IMR-90 (cell line): ENCODE data around the gene ABR. TPM values are rescaled to one million over a fixed set of nuclear protein-coding genes. Genes with fewer than 3 reads are reported as not detected.

Source experiments
- ATAC-seq: fragments of 200-7000 bp; cut with Tn5 transposase; 2 replicates; pipeline ENCODE4 v1.9.1; 2020; ENCODE audit warnings: low read depth, mild to moderate bottlenecking, moderate library complexity
- BruUV-seq: library from RNA; stranded (reverse); fragments of 400-500 nt; replicated peaks from 2 replicates; lab custom pipeline; 2021; lab: Mats Ljungman, UMichigan
- CTCF ChIA-PET: fragments of 300-600 bp; formaldehyde crosslinking; extraction: SDS; loops from one replicate; lab custom pipeline; 2021; ENCODE audit warnings: antibody characterized with exemption; lab: Yijun Ruan, JAX
- POLR2A ChIA-PET: fragments of 300-600 bp; sonication (Branson Sonifier 250); formaldehyde crosslinking; loops from one replicate; lab custom pipeline; 2022; ENCODE audit warnings: antibody characterized with exemption; ENCODE audit not compliant: unreplicated experiment; lab: Charles Lee
- DNase-seq: peaks from one replicate; pipeline ENCODE4 v3.0.0; 2013
- H2AFZ ChIP-seq: replicated peaks from 2 replicates; pipeline ENCODE3; 2013; ENCODE audit warnings: low read length, mild to moderate bottlenecking; ENCODE audit not compliant: poor library complexity
- H2AK5ac ChIP-seq: 2 replicates; pipeline ENCODE4 v1.6.1; 2013; ENCODE audit warnings: low read depth, low read length, inconsistent platforms
- H2AK9ac ChIP-seq: replicated peaks from 2 replicates; pipeline ENCODE3; 2013; ENCODE audit warnings: mild to moderate bottlenecking, low read depth, low read length, moderate library complexity; ENCODE audit not compliant: poor library complexity
- H2BK120ac ChIP-seq: 2 replicates; pipeline ENCODE4 v1.6.1; 2013; ENCODE audit warnings: low read depth, low read length, inconsistent platforms
- H2BK15ac ChIP-seq: 3 replicates; pipeline ENCODE4 v1.6.1; 2013; ENCODE audit warnings: low read depth, low read length, inconsistent platforms
- H2BK20ac ChIP-seq: 2 replicates; pipeline ENCODE4 v1.6.1; 2013; ENCODE audit warnings: low read depth, mild to moderate bottlenecking, inconsistent platforms, low read length, moderate library complexity
- H2BK5ac ChIP-seq: 2 replicates; pipeline ENCODE4 v1.6.1; 2013; ENCODE audit warnings: mild to moderate bottlenecking, low read depth, low read length, inconsistent platforms; ENCODE audit not compliant: poor library complexity, severe bottlenecking
- H3K14ac ChIP-seq: replicated peaks from 2 replicates; pipeline ENCODE4 v1.6.1; 2013; ENCODE audit warnings: low read depth, low read length, inconsistent platforms
- H3K18ac ChIP-seq: 2 replicates; pipeline ENCODE4 v1.6.1; 2013; ENCODE audit warnings: low read depth, low read length, control low read depth
- H3K23ac ChIP-seq: 2 replicates; pipeline ENCODE4 v1.6.1; 2013; ENCODE audit warnings: low read depth, low read length, inconsistent platforms
- H3K27ac ChIP-seq: 2 replicates; pipeline ENCODE4 v1.5.1; 2013; ENCODE audit warnings: mild to moderate bottlenecking, control low read depth, low read length; ENCODE audit not compliant: insufficient read depth
- H3K27me3 ChIP-seq: 2 replicates; pipeline ENCODE4 v1.6.1; 2013; ENCODE audit warnings: low read length; ENCODE audit not compliant: control insufficient read depth, insufficient read depth
- H3K36me3 ChIP-seq: 2 replicates; pipeline ENCODE4 v1.6.1; 2013; ENCODE audit warnings: low read length, mixed read lengths; ENCODE audit not compliant: control insufficient read depth, insufficient read depth
- H3K4ac ChIP-seq: 2 replicates; pipeline ENCODE4 v1.6.1; 2013; ENCODE audit warnings: low read depth, low read length, inconsistent platforms
- H3K4me1 ChIP-seq: 2 replicates; pipeline ENCODE4 v1.6.1; 2013; ENCODE audit warnings: low read length, mixed read lengths; ENCODE audit not compliant: control insufficient read depth, insufficient read depth
- H3K4me2 ChIP-seq: 2 replicates; pipeline ENCODE4 v1.6.1; 2013; ENCODE audit warnings: low read depth, mild to moderate bottlenecking, control low read depth, low read length, moderate library complexity
- H3K4me3 ChIP-seq: 2 replicates; pipeline ENCODE4 v1.5.1; 2013; ENCODE audit warnings: low read depth, mild to moderate bottlenecking, control low read depth, low read length, moderate library complexity; ENCODE audit not compliant: insufficient read depth
- H3K56ac ChIP-seq: 2 replicates; pipeline ENCODE4 v1.6.1; 2013; ENCODE audit warnings: low read length, inconsistent platforms; ENCODE audit not compliant: insufficient read depth; ENCODE audit errors: extremely low read depth
- H3K79me1 ChIP-seq, 2 experiments: 2 replicates each; pipeline ENCODE4 v1.6.1; 2013; ENCODE audit warnings: low read length in 2 of 2, inconsistent platforms in 1 of 2, low read depth in 1 of 2
- H3K9ac ChIP-seq: 2 replicates; pipeline ENCODE4 v1.6.1; 2013; ENCODE audit warnings: low read depth, low read length, control low read depth
- H3K9me1 ChIP-seq: 2 replicates; pipeline ENCODE4 v1.6.1; 2013; ENCODE audit warnings: low read length, inconsistent platforms; ENCODE audit not compliant: insufficient read depth
- H3K9me3 ChIP-seq: 2 replicates; pipeline ENCODE4 v1.6.1; 2013; ENCODE audit warnings: low read length; ENCODE audit not compliant: control insufficient read depth, insufficient read depth
- H4K20me1 ChIP-seq: 2 replicates; pipeline ENCODE4 v1.6.1; 2013; ENCODE audit warnings: low read length, inconsistent platforms; ENCODE audit not compliant: insufficient read depth
- H4K5ac ChIP-seq: 2 replicates; pipeline ENCODE4 v1.6.1; 2013; ENCODE audit warnings: mild to moderate bottlenecking, low read depth, low read length, control low read depth
- H4K8ac ChIP-seq, 2 experiments: 2 replicates each; pipeline ENCODE4 v1.6.1; 2013; ENCODE audit warnings: low read depth in 2 of 2, low read length in 2 of 2, control low read depth in 1 of 2, inconsistent platforms in 1 of 2
- H4K91ac ChIP-seq: 2 replicates; pipeline ENCODE4 v1.6.1; 2013; ENCODE audit warnings: low read depth, low read length, inconsistent platforms; ENCODE audit not compliant: insufficient read depth
- BHLHE40 ChIP-seq: fragments of 150-350 bp; IDR thresholded peaks from 2 replicates; pipeline ENCODE4 v1.6.1; 2016; ENCODE audit warnings: mild to moderate bottlenecking, low read depth, low read length
- CEBPB ChIP-seq: IDR thresholded peaks from 2 replicates; pipeline ENCODE4 v1.6.1; 2012; ENCODE audit warnings: low read depth, low read length, improper control_type of control experiment
- CHD1 ChIP-seq: IDR thresholded peaks from 2 replicates; pipeline ENCODE4 v1.6.1; 2012; ENCODE audit warnings: low read depth, low read length, improper control_type of control experiment
- CTCF ChIP-seq: conservative IDR thresholded peaks from 2 replicates; pipeline ENCODE4 v1.5.1; 2012; ENCODE audit warnings: mild to moderate bottlenecking, low read depth, low read length, improper control_type of control experiment
- FOS ChIP-seq: fragments of 150-350 bp; IDR thresholded peaks from 2 replicates; pipeline ENCODE4 v1.6.1; 2016; ENCODE audit warnings: low read depth, low read length
- MAFK ChIP-seq: IDR thresholded peaks from 2 replicates; pipeline ENCODE4 v1.6.1; 2012; ENCODE audit warnings: low read depth, low read length, improper control_type of control experiment
- MAZ ChIP-seq: IDR thresholded peaks from 2 replicates; pipeline ENCODE4 v1.6.1; 2012; ENCODE audit warnings: low read depth, mild to moderate bottlenecking, low read length, improper control_type of control experiment, moderate library complexity, borderline replicate concordance
- MXI1 ChIP-seq: IDR thresholded peaks from 2 replicates; pipeline ENCODE4 v1.6.1; 2012; ENCODE audit warnings: low read depth, mild to moderate bottlenecking, low read length, moderate library complexity, borderline replicate concordance
- NFE2L2 ChIP-seq: fragments of 150-350 bp; IDR thresholded peaks from 2 replicates; pipeline ENCODE4 v1.6.1; 2016; ENCODE audit warnings: low read depth, mild to moderate bottlenecking, low read length
- POLR2A ChIP-seq: IDR thresholded peaks from 2 replicates; pipeline ENCODE4 v1.6.1; 2012; ENCODE audit warnings: mild to moderate bottlenecking, low read depth, low read length
- RAD21 ChIP-seq: IDR thresholded peaks from 2 replicates; pipeline ENCODE4 v1.6.1; 2012; ENCODE audit warnings: low read length, improper control_type of control experiment
- RCOR1 ChIP-seq: IDR thresholded peaks from 2 replicates; pipeline ENCODE4 v1.6.1; 2012; ENCODE audit warnings: mild to moderate bottlenecking, low read length, improper control_type of control experiment; ENCODE audit not compliant: insufficient replicate concordance
- RFX5 ChIP-seq: IDR thresholded peaks from 2 replicates; pipeline ENCODE4 v1.8.0; 2012; ENCODE audit warnings: low read depth, mild to moderate bottlenecking, low read length, moderate library complexity
- SMC3 ChIP-seq: fragments of 150-350 bp; IDR thresholded peaks from 2 replicates; pipeline ENCODE4 v1.6.1; 2016; ENCODE audit warnings: low read depth, mild to moderate bottlenecking, antibody characterized with exemption, low read length, moderate library complexity
- WGBS, 2 experiments: methylation state at CpG; one replicate each; pipeline versions ENCODE4 v1.1.5 to v1.1.7; 2013; ENCODE audit warnings: missing lambda C conversion rate in 2 of 2; ENCODE audit not compliant: insufficient read length in 1 of 2; ENCODE audit errors: extremely low coverage in 2 of 2; 5-methylcytosine and 5-hydroxymethylcytosine counted together
- dilution Hi-C: fragments of 300-500 bp; cut with HindIII; formaldehyde crosslinking; loops from one replicate; pipeline ENCODE4 v1.14.3; 2018; ENCODE audit warnings: low sequenced_read_pairs; ENCODE audit not compliant: unreplicated experiment
- in situ Hi-C: fragments of 300-500 bp; cut with MboI; formaldehyde crosslinking; loops from 3 replicates; pipeline ENCODE4 v1.14.3; 2019; ENCODE audit warnings: low sequenced_read_pairs, inconsistent platforms, mixed read lengths
- intact Hi-C: fragments of 100-400 bp; cut with micrococcal nuclease; formaldehyde crosslinking; loops from 2 replicates; pipeline ENCODE4 v1.10.0; 2022
- polyA plus RNA-seq, 3 experiments: library from polyadenylated mRNA; depleted of rRNA; stranded (reverse); fragments of >200 nt; gene quantifications; 2 replicates each; pipeline ENCODE4 v1.2.3, GENCODE V29; 2012; ENCODE audit warnings: low replicate concordance in 1 of 3
- total RNA-seq: library from RNA; depleted of rRNA; stranded (reverse); fragments of >200 nt; gene quantifications from 2 replicates; pipeline ENCODE4 v1.2.3, GENCODE V29; 2012
- TF ChIP-seq, protein P1 (sequence below): fragments of 150-350 bp; IDR thresholded peaks from 2 replicates; pipeline ENCODE4 v1.6.1; 2016; ENCODE audit warnings: low read depth, mild to moderate bottlenecking, low read length, moderate library complexity, borderline replicate concordance
- TF ChIP-seq, protein P2 (sequence below): fragments of 150-350 bp; IDR thresholded peaks from 2 replicates; pipeline ENCODE4 v1.6.1; 2017; ENCODE audit warnings: mild to moderate bottlenecking, antibody characterized with exemption, low read length, low read depth

The ABR gene
- total and polyA plus RNA-seq, 2 of the 4 experiments (the other 2 are of a cell fraction): 28.3 to 79.7 TPM

- H3K14ac ChIP-seq: no peak overlapping the region
- H3K23ac ChIP-seq: 0 out of 2 replicates have a peak overlapping the region, but pooled peaks have one; percentile 6
- H3K18ac ChIP-seq: no peak overlapping the region
- ATAC-seq: no peak
- H2BK15ac ChIP-seq: no peak overlapping the region
- no peak overlapping the region for H3K4ac ChIP-seq
- no peak for TF ChIP-seq NFE2L2
- no peak for TF ChIP-seq RCOR1
- TF ChIP-seq MAFK: no peak
- TF ChIP-seq FOS: no peak
- TF ChIP-seq POLR2A: no peak
- TF ChIP-seq RAD21: no peak
- TF ChIP-seq BHLHE40: no peak
- TF ChIP-seq CHD1: no peak
- TF ChIP-seq, protein P1, sequence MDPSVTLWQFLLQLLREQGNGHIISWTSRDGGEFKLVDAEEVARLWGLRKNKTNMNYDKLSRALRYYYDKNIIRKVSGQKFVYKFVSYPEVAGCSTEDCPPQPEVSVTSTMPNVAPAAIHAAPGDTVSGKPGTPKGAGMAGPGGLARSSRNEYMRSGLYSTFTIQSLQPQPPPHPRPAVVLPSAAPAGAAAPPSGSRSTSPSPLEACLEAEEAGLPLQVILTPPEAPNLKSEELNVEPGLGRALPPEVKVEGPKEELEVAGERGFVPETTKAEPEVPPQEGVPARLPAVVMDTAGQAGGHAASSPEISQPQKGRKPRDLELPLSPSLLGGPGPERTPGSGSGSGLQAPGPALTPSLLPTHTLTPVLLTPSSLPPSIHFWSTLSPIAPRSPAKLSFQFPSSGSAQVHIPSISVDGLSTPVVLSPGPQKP: no peak
- TF ChIP-seq MAZ: no peak
- no peak for TF ChIP-seq RFX5
- no peak for TF ChIP-seq CEBPB
- TF ChIP-seq SMC3: no peak
- no peak for TF ChIP-seq CTCF
- no peak for TF ChIP-seq MXI1
- TF ChIP-seq, protein P2, sequence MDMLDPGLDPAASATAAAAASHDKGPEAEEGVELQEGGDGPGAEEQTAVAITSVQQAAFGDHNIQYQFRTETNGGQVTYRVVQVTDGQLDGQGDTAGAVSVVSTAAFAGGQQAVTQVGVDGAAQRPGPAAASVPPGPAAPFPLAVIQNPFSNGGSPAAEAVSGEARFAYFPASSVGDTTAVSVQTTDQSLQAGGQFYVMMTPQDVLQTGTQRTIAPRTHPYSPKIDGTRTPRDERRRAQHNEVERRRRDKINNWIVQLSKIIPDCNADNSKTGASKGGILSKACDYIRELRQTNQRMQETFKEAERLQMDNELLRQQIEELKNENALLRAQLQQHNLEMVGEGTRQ: no peak
- no peak overlapping the region for H3K56ac ChIP-seq
- H3K36me3 ChIP-seq: peaks cover 11% of the 10 kb centered on the region; the same call in 1 of the 2 replicates
- H3K27ac ChIP-seq: no peak overlapping the region
- H3K27me3 ChIP-seq: no peaks in the 10 kb centered on the region
- peaks cover 9 to 82% of the 10 kb centered on the region in 2 experiments for H3K79me1 ChIP-seq
- no peak overlapping the region for H2BK5ac ChIP-seq
- in situ Hi-C loops (no loop called here), intact Hi-C loops (no loop called here), dilution Hi-C loops (no loop called here)
- no peak overlapping the region for H4K5ac ChIP-seq
- H2AK9ac ChIP-seq: no peak overlapping the region
- no peak overlapping the region for H3K4me3 ChIP-seq
- H2AK5ac ChIP-seq: no peak overlapping the region
- no peak overlapping the region for H2BK20ac ChIP-seq
- no peak overlapping the region for H4K91ac ChIP-seq
- WGBS, 2 experiments: 100% methylated on average over 1 of the region's 20 CpGs; no CpG with 5 or more reads in 1 of the 2 experiments
- no peaks in the 10 kb centered on the region for H3K9me3 ChIP-seq
- H2AFZ ChIP-seq: no peak overlapping the region
- DNase-seq: no peak
- H4K20me1 ChIP-seq: peaks cover 33% of the 10 kb centered on the region
- no peak overlapping the region for H3K9ac ChIP-seq
- H3K4me2 ChIP-seq: no peak overlapping the region
- H2BK120ac ChIP-seq: no peak overlapping the region
- H4K8ac ChIP-seq: no peak overlapping the region
- peaks cover 21% of the 10 kb centered on the region for H3K9me1 ChIP-seq
- H3K4me1 ChIP-seq: peaks cover 28% of the 10 kb centered on the region
- POLR2A ChIA-PET: no interaction called here
- CTCF ChIA-PET: no interaction called here
- no TSS peak for BruUV-seq
These were observed 72.6 kb downstream of the ABR start for GRCh38 chr17:1107083-1107776.
